ENCODE data around the gene MSLN.

MSLN gene

DNA sequence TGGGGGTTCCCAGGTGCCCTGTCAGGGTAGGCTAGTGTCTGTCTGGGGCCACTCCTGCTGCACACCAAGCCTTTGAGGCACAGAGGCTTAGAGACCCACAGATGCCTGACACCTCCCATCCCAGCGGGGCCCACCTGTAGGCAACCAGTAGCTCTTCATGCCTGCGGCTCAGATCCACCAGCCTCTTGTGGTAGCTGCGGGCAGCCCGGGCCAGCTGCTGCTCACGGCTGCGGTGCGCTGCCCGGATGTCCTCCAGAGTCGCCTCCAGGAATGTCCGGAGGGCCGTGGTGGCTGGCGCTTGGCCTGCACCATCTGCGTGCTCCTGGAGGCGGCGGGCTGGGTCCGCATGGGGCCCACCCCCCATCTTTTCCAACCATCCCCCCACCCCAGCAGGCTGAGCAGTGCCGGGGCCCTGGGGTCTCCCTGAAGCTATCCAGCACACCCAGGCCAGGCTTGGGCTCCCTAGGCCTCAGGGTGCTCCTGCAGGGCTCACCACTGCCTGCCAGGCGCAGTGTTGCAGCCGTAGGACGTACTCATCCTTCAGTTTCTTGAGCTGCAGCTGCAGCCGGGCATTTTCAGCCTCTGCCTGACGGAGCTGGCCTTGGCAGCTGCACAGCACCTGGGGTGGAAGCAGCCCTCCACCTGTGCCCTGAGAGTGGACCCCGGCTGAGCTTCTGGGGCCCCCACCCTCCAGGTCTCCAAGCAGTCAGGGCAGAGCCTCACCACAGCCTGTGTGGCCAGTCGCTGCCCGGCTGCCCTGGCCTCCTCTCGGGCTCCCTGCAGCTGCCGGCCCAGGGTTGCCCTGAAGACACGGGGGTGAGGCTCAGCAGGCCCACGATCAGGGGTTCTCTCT is 36.1 kb upstream of the MSLN start:
- H3K4me1 ChIP-seq: peaks cover 0 to 59% (median 49%) of the 10 kb centered on the region in 4 donors
- no peaks in the 10 kb centered on the region for H3K9me3 ChIP-seq
- H3K27me3 ChIP-seq: peaks cover 0 to 45% of the 10 kb centered on the region in 2 donors
- H3K36me3 ChIP-seq: peaks cover 0 to 2% (median 0%) of the 10 kb centered on the region in 3 donors
- H3K4me3 ChIP-seq: no peak overlapping the region
- intact Hi-C loops (cut with DNase I; ENCODE audit: low total_unique reads): no loop called here
- TF ChIP-seq, protein P1, sequence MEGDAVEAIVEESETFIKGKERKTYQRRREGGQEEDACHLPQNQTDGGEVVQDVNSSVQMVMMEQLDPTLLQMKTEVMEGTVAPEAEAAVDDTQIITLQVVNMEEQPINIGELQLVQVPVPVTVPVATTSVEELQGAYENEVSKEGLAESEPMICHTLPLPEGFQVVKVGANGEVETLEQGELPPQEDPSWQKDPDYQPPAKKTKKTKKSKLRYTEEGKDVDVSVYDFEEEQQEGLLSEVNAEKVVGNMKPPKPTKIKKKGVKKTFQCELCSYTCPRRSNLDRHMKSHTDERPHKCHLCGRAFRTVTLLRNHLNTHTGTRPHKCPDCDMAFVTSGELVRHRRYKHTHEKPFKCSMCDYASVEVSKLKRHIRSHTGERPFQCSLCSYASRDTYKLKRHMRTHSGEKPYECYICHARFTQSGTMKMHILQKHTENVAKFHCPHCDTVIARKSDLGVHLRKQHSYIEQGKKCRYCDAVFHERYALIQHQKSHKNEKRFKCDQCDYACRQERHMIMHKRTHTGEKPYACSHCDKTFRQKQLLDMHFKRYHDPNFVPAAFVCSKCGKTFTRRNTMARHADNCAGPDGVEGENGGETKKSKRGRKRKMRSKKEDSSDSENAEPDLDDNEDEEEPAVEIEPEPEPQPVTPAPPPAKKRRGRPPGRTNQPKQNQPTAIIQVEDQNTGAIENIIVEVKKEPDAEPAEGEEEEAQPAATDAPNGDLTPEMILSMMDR (IDR thresholded peaks at IDR 0.05): no peak
- DNase-seq: no peak
- no peak overlapping the region for H3K27ac ChIP-seq

- intact Hi-C loops (cut with DNase I; ENCODE audit: low total_unique reads): no loop called here
- no peak overlapping the region for H3K4me3 ChIP-seq
- H3K4me1 ChIP-seq: peaks cover 0 to 54% (median 45%) of the 10 kb centered on the region in 4 donors
- peaks cover 0 to 45% of the 10 kb centered on the region in 2 donors for H3K27me3 ChIP-seq
- H3K9me3 ChIP-seq: no peaks in the 10 kb centered on the region
- H3K27ac ChIP-seq: no peak overlapping the region
- DNase-seq: no peak
- TF ChIP-seq, protein P1 (IDR thresholded peaks at IDR 0.05): no peak
- peaks cover 0 to 8% (median 0%) of the 10 kb centered on the region in 3 donors for H3K36me3 ChIP-seq
These were observed 35.5 kb upstream of the MSLN start for GRCh38 chr16:725041-725376.

GRCh38 chr16:725463-726187 is 34.9 kb upstream of the MSLN start:
- H3K36me3 ChIP-seq: peaks cover 0 to 14% (median 0%) of the 10 kb centered on the region in 3 donors
- peaks cover 0 to 45% of the 10 kb centered on the region in 2 donors for H3K27me3 ChIP-seq
- intact Hi-C loops (cut with DNase I; ENCODE audit: low total_unique reads): no loop called here
- DNase-seq: no peak
- H3K9me3 ChIP-seq: no peaks in the 10 kb centered on the region
- TF ChIP-seq, protein P1 (IDR thresholded peaks at IDR 0.05): no peak
- no peak overlapping the region for H3K4me3 ChIP-seq
- H3K27ac ChIP-seq: no peak overlapping the region
- peaks cover 0 to 48% (median 38%) of the 10 kb centered on the region in 4 donors for H3K4me1 ChIP-seq

- Histone ChIP-seq H3K4me1 (peaks cover 0 to 45% (median 38%) of the 10 kb centered on the region in 4 donors), H3K4me3 (no peak overlapping the region), H3K27me3 (peaks cover 0 to 45% of the 10 kb centered on the region in 2 donors), H3K36me3 (peaks cover 0 to 19% (median 0%) of the 10 kb centered on the region in 3 donors), H3K9me3 (no peaks in the 10 kb centered on the region), H3K27ac (no peak overlapping the region)
- TF ChIP-seq, protein P1 (IDR thresholded peaks at IDR 0.05): no peak
- no peak for DNase-seq
- intact Hi-C loops (cut with DNase I; ENCODE audit: low total_unique reads): no loop called here
These were observed 34.4 kb upstream of the MSLN start for GRCh38 chr16:726188-726437.

DNA sequence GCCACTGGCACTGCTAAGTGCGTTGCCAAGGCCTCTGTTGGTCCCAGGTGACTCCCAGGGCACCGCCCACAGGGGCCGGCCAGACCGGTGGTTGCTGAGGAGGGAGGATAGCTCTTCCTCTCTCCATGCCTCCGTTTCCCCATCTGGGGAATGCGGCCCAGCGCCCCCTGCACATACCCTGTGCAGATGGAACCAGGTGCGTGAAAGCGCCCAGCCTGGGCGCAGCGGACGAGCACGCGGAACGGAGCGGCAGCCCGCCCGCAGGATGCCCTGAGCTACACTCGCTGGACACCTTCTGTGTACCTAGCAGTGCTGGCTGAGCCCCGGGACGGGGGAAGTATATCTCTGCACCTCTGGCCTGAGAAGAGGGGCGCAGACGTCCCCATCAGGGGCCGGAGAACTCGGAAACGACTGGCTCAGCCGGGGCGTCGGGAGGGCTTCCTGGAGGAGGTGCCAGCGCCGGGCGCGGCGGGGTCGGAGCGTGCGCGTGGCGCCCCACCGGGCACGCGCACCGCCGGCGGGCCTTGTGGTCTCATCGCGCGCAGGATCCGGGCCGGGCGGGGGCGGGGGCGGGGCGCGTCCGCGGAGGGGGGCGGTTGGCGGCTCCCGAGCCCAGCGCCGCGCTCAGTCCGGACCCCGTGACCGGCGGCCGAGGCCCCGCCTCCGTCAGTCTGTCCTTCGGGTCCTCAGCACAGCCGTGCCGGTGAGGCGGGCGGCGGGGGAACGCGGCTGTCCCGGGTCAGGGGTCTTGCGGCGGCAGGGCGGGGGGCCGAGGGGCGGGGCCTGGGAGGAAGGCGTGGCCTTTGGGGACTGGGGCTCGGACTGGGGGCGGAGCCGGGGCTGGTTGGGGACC is 33.9 kb upstream of the MSLN start, which contains the start of the genes CCDC78 and HAGHL:
Gene CCDC78 (minus strand): TSS at position 6 of the 853 bp plus-strand sequence. CDS start 76 bp downstream, outside the sequence.
Gene HAGHL (plus strand): TSS at position 669 of the 853 bp plus-strand sequence. CDS start 404 bp downstream, outside the sequence.
- DNase-seq: no peak
- Histone ChIP-seq H3K4me1 (peaks cover 0 to 40% (median 34%) of the 10 kb centered on the region in 4 donors), H3K9me3 (no peaks in the 10 kb centered on the region), H3K27ac (no peak within 1 kb of the TSS), H3K36me3 (peaks cover 0 to 25% (median 0%) of the 10 kb centered on the region in 3 donors), H3K27me3 (peaks cover 0 to 45% of the 10 kb centered on the region in 2 donors), H3K4me3 (peak within 1 kb of the TSS; percentile 39 to 44)
- intact Hi-C loops (cut with DNase I; ENCODE audit: low total_unique reads): no loop called here
- TF ChIP-seq, protein P1 (IDR thresholded peaks at IDR 0.05): no peak

Data from tibial artery (tissue), 4 donors.